ENCODE data around the gene NELFB.

NELFB gene

GRCh38 chr9:137286975-137287383 is 31.9 kb downstream of the NELFB start:
- Histone ChIP-seq H3K27ac (ENCODE audit: low read depth, low read length, poor library complexity, severe bottlenecking) (no peak overlapping the region), H3K9me2 (ENCODE audit: low read depth, low read length) (no peaks in the 10 kb centered on the region), H3K79me2 (ENCODE audit: insufficient read depth, low read length) (no peaks in the 10 kb centered on the region), H4K20me1 (ENCODE audit: insufficient read depth, low read length) (no peaks in the 10 kb centered on the region), H3K4me2 (ENCODE audit: low read length) (no peak overlapping the region), H3K27me3 (ENCODE audit: insufficient read depth, low read length) (no peaks in the 10 kb centered on the region), H3K9me3 (ENCODE audit: low read length) (no peaks in the 10 kb centered on the region), H3K36me3 (ENCODE audit: insufficient read depth, low read length) (no peaks in the 10 kb centered on the region), H3F3A (ENCODE audit: insufficient read depth, low read length) (0 out of 2 replicates have a peak, but pooled peaks cover 4% of the 10 kb centered on the region), H3K4me1 (ENCODE audit: insufficient read depth, low read length, severe bottlenecking) (no peaks in the 10 kb centered on the region), H2AFZ (ENCODE audit: low read length) (no peak overlapping the region), H3K4me3 (ENCODE audit: low read depth, low read length, poor library complexity, severe bottlenecking) (no peak overlapping the region), H3K9ac (ENCODE audit: low read length) (no peak overlapping the region)
- no peak for TF ChIP-seq EZH2 (IDR thresholded peaks at IDR 0.05; ENCODE audit: borderline replicate concordance, low read length)
- peak; percentile 42 for TF ChIP-seq CTCF (IDR thresholded peaks at IDR 0.05; ENCODE audit: low read length)

- Histone ChIP-seq H3K4me1 (ENCODE audit: insufficient read depth, low read length, severe bottlenecking) (no peaks in the 10 kb centered on the region), H4K20me1 (ENCODE audit: insufficient read depth, low read length) (no peaks in the 10 kb centered on the region), H3K36me3 (ENCODE audit: insufficient read depth, low read length) (no peaks in the 10 kb centered on the region), H2AFZ (ENCODE audit: low read length) (no peak overlapping the region), H3K27ac (ENCODE audit: low read depth, low read length, poor library complexity, severe bottlenecking) (no peak overlapping the region), H3F3A (ENCODE audit: insufficient read depth, low read length) (no peaks in the 10 kb centered on the region), H3K27me3 (ENCODE audit: insufficient read depth, low read length) (peaks cover 7% of the 10 kb centered on the region; the same call in 1 of the 2 replicates), H3K9ac (ENCODE audit: low read length) (no peak overlapping the region), H3K79me2 (ENCODE audit: insufficient read depth, low read length) (no peaks in the 10 kb centered on the region), H3K9me3 (ENCODE audit: low read length) (no peaks in the 10 kb centered on the region), H3K4me2 (ENCODE audit: low read length) (no peak overlapping the region), H3K9me2 (ENCODE audit: low read depth, low read length) (no peaks in the 10 kb centered on the region), H3K4me3 (ENCODE audit: low read depth, low read length, poor library complexity, severe bottlenecking) (no peak overlapping the region)
- TF ChIP-seq CTCF (IDR thresholded peaks at IDR 0.05; ENCODE audit: low read length) (no peak), EZH2 (IDR thresholded peaks at IDR 0.05; ENCODE audit: borderline replicate concordance, low read length) (no peak)
These were observed 38.0 kb downstream of the NELFB start for GRCh38 chr9:137293094-137293481.

DNA sequence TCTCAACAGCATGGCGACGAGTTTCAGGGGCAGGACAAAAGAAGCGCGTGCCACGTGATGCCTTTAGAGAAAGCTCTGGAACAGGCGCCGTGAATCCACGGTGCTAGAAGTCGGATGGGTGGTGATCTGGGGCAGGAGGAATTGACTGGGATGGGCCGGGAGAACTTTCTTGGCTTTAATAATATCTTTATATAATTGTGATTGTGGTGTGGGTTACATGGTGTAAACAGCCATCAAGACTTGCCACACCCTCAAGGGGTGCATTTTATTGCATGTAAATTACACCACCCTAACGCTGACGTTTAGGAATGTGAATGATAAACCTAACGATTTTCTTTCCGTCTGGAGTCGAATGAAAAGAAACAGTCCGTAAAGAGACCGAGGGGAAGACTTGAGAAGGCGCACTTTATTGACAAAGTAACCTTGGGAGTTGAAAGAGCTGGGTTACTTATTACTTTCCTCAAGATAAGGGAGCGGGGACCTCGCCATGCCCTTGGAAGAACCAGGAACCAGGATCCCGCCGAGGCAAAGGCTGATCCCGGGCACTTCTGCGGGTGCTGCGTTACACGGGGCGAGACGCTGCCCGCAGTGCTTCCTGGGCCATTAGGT is 38.5 kb downstream of the NELFB start:
- no peak for TF ChIP-seq CTCF (IDR thresholded peaks at IDR 0.05; ENCODE audit: low read length)
- TF ChIP-seq EZH2 (IDR thresholded peaks at IDR 0.05; ENCODE audit: borderline replicate concordance, low read length) = no peak
- Histone ChIP-seq H3K4me3 (ENCODE audit: low read depth, low read length, poor library complexity, severe bottlenecking) (no peak overlapping the region), H3K27ac (ENCODE audit: low read depth, low read length, poor library complexity, severe bottlenecking) (no peak overlapping the region), H3K79me2 (ENCODE audit: insufficient read depth, low read length) (no peaks in the 10 kb centered on the region), H4K20me1 (ENCODE audit: insufficient read depth, low read length) (no peaks in the 10 kb centered on the region), H3K9me3 (ENCODE audit: low read length) (no peaks in the 10 kb centered on the region), H2AFZ (ENCODE audit: low read length) (no peak overlapping the region), H3K4me2 (ENCODE audit: low read length) (no peak overlapping the region), H3K36me3 (ENCODE audit: insufficient read depth, low read length) (no peaks in the 10 kb centered on the region), H3K4me1 (ENCODE audit: insufficient read depth, low read length, severe bottlenecking) (no peaks in the 10 kb centered on the region), H3K9ac (ENCODE audit: low read length) (no peak overlapping the region), H3K9me2 (ENCODE audit: low read depth, low read length) (no peaks in the 10 kb centered on the region), H3K27me3 (ENCODE audit: insufficient read depth, low read length) (peaks cover 12% of the 10 kb centered on the region; the same call in 1 of the 2 replicates), H3F3A (ENCODE audit: insufficient read depth, low read length) (no peaks in the 10 kb centered on the region)

Measured in OCI-LY1 (cell line).